ENCODE data around the gene S100A7. TPM values are rescaled to one million over a fixed set of nuclear protein-coding genes. Genes with fewer than 3 reads are reported as not detected.
"Not testable (repeated sequence)": the region's sequence is repeated elsewhere in the genome, so short reads cannot be mapped to it uniquely, and the experiment has no call there.

The S100A7 gene
- polyA plus RNA-seq, 1 donor, result not detected

- DNase-seq, result no peak
These were observed 29.9 kb downstream of the S100A7 start for GRCh38 chr1:153430561-153430960.

GRCh38 chr1:153430166-153430553 lies 30.3 kb downstream of the S100A7 start:
- DNase-seq, result no peak

GRCh38 chr1:153429266-153430165 lies 30.9 kb downstream of the S100A7 start:
- no peak for DNase-seq

GRCh38 chr1:153428791-153429190 lies 31.7 kb downstream of the S100A7 start:
- DNase-seq, result no peak

GRCh38 chr1:153428073-153428638 lies 32.3 kb downstream of the S100A7 start:
- no peak for DNase-seq

GRCh38 chr1:153426809-153427208 lies 33.6 kb downstream of the S100A7 start:
- DNase-seq, result no peak

- peak; percentile 81 for DNase-seq
These were observed 37.9 kb downstream of the S100A7 start for GRCh38 chr1:153422450-153423068.

- DNase-seq, result no peak
These were observed 40.1 kb downstream of the S100A7 start for GRCh38 chr1:153420306-153420705.

GRCh38 chr1:153419436-153419793 lies 41.0 kb downstream of the S100A7 start:
- DNase-seq, result not testable (repeated sequence)

GRCh38 chr1:153418758-153419435 lies 41.6 kb downstream of the S100A7 start:
- not testable (repeated sequence) for DNase-seq

GRCh38 chr1:153417136-153417888 lies 43.1 kb downstream of the S100A7 start:
- DNase-seq, result no peak

GRCh38 chr1:153415850-153416570 lies 44.4 kb downstream of the S100A7 start, which contains the start of gene S100A7A:
S100A7A (plus strand) TSS chr1:153416520; CDS start chr1:153418083, 1,563 bp downstream.
- DNase-seq, result no peak

GRCh38 chr1:153413961-153414360 lies 46.5 kb downstream of the S100A7 start:
- not testable (repeated sequence) for DNase-seq

Other genes starting within 250 kb of the S100A7 start
- gene PRR9, start 243.1 kb downstream of the S100A7 start, polyA plus RNA-seq (ENCODE audit: insufficient read length), result not detected
- not detected for gene LORICRIN, start 201.0 kb downstream of the S100A7 start, polyA plus RNA-seq (ENCODE audit: insufficient read length)
- not detected for gene PGLYRP3, start 147.7 kb downstream of the S100A7 start, polyA plus RNA-seq (ENCODE audit: insufficient read length)
- gene PGLYRP4, start 111.8 kb downstream of the S100A7 start, polyA plus RNA-seq (ENCODE audit: insufficient read length), result not detected
- 17.0 TPM for gene S100A9, start 102.8 kb downstream of the S100A7 start, polyA plus RNA-seq (ENCODE audit: insufficient read length)
- 1.0 TPM for gene S100A12, start 85.0 kb downstream of the S100A7 start, polyA plus RNA-seq (ENCODE audit: insufficient read length)
- 12.5 TPM for gene S100A8, start 69.6 kb downstream of the S100A7 start, polyA plus RNA-seq (ENCODE audit: insufficient read length)
- not detected for gene S100A7A, start 44.1 kb downstream of the S100A7 start, polyA plus RNA-seq (ENCODE audit: insufficient read length)
- 187 TPM for gene S100A6, start 75.3 kb upstream of the S100A7 start, polyA plus RNA-seq (ENCODE audit: insufficient read length)
- not detected for gene S100A5, start 80.3 kb upstream of the S100A7 start, polyA plus RNA-seq (ENCODE audit: insufficient read length)
- gene S100A4, start 85.2 kb upstream of the S100A7 start, polyA plus RNA-seq (ENCODE audit: insufficient read length), result 193 TPM
- gene S100A3, start 88.6 kb upstream of the S100A7 start, polyA plus RNA-seq (ENCODE audit: insufficient read length), result 1.2 TPM
- gene S100A2, start 105.2 kb upstream of the S100A7 start, polyA plus RNA-seq (ENCODE audit: insufficient read length), result 2.2 TPM
- gene S100A16, start 152.5 kb upstream of the S100A7 start, polyA plus RNA-seq (ENCODE audit: insufficient read length), result 54.7 TPM
- gene S100A14, start 155.7 kb upstream of the S100A7 start, polyA plus RNA-seq (ENCODE audit: insufficient read length), result 1.1 TPM
- 58.5 TPM for gene S100A13, start 166.9 kb upstream of the S100A7 start, polyA plus RNA-seq (ENCODE audit: insufficient read length)
- 11.6 TPM for gene S100A1, start 167.8 kb upstream of the S100A7 start, polyA plus RNA-seq (ENCODE audit: insufficient read length)
- 100 TPM for gene CHTOP, start 173.4 kb upstream of the S100A7 start, polyA plus RNA-seq (ENCODE audit: insufficient read length)
- gene SNAPIN, start 198.1 kb upstream of the S100A7 start, polyA plus RNA-seq (ENCODE audit: insufficient read length), result 54.5 TPM
- 139 TPM for gene ILF2, start 210.3 kb upstream of the S100A7 start, polyA plus RNA-seq (ENCODE audit: insufficient read length)
- gene NPR1, start 218.0 kb upstream of the S100A7 start, polyA plus RNA-seq (ENCODE audit: insufficient read length), result 17.2 TPM